Endothelial cell (in vitro differentiated cells): ENCODE data around the gene SLIT1. TPM values are rescaled to one million over a fixed set of nuclear protein-coding genes. Genes with fewer than 3 reads are reported as not detected.

Experiments
- DNase-seq: peaks from one replicate; pipeline ENCODE4 v3.0.0; 2021; ENCODE audit warnings: low spot score
- H3K27ac Mint-ChIP-seq: one replicate; pipeline ENCODE4 v1.8.0; 2021; ENCODE audit warnings: mixed read lengths, inconsistent platforms; ENCODE audit not compliant: unreplicated experiment
- H3K27me3 Mint-ChIP-seq: one replicate; pipeline ENCODE4 v1.8.0; 2021; ENCODE audit warnings: mild to moderate bottlenecking, moderate library complexity, mixed read lengths, inconsistent platforms; ENCODE audit not compliant: unreplicated experiment
- H3K36me3 Mint-ChIP-seq: one replicate; pipeline ENCODE4 v1.8.0; 2021; ENCODE audit warnings: mild to moderate bottlenecking, low read depth, mixed read lengths, inconsistent platforms; ENCODE audit not compliant: unreplicated experiment
- H3K4me1 Mint-ChIP-seq: one replicate; pipeline ENCODE4 v1.8.0; 2021; ENCODE audit warnings: mild to moderate bottlenecking, mixed read lengths, inconsistent platforms; ENCODE audit not compliant: unreplicated experiment
- H3K4me3 Mint-ChIP-seq: one replicate; pipeline ENCODE4 v1.8.0; 2021; ENCODE audit warnings: mild to moderate bottlenecking, mixed read lengths, inconsistent platforms; ENCODE audit not compliant: unreplicated experiment
- H3K9me3 Mint-ChIP-seq: one replicate; pipeline ENCODE4 v1.8.0; 2021; ENCODE audit warnings: mixed read lengths, inconsistent platforms; ENCODE audit not compliant: unreplicated experiment
- CTCF ChIP-seq: fragments of 200-600 bp; sonication (generic); IDR thresholded peaks from one replicate; pipeline ENCODE4 v1.5.0; 2021; ENCODE audit warnings: antibody characterized with exemption; ENCODE audit not compliant: unreplicated experiment
- total RNA-seq: library from RNA; stranded (reverse); fragmentation: NEBNext Ultra II Directional; extraction: Animal tissue kit (Norgen Biotek cat#: 25700); gene quantifications from one replicate; pipeline ENCODE4 v1.2.1, GENCODE V29; 2021; ENCODE audit not compliant: unreplicated experiment

The SLIT1 gene
- total RNA-seq, 1 donor from 2014 or later, result 0.54 TPM

GRCh38 chr10:96967847-96968246, 217.9 kb downstream of the SLIT1 start:
- Mint-ChIP-seq H3K36me3 (no peaks in the 10 kb centered on the region), H3K4me1 (no peaks in the 10 kb centered on the region), H3K4me3 (no peak overlapping the region), H3K27ac (no peak overlapping the region), H3K9me3 (no peaks in the 10 kb centered on the region), H3K27me3 (no peaks in the 10 kb centered on the region)
- TF ChIP-seq CTCF, result no peak
- no peak for DNase-seq

GRCh38 chr10:96964131-96964530, 221.6 kb downstream of the SLIT1 start:
- no peak for TF ChIP-seq CTCF
- no peak overlapping the region for H3K4me3 Mint-ChIP-seq
- H3K9me3 Mint-ChIP-seq, result no peaks in the 10 kb centered on the region
- no peak for DNase-seq
- no peaks in the 10 kb centered on the region for H3K36me3 Mint-ChIP-seq
- no peak overlapping the region for H3K27ac Mint-ChIP-seq
- H3K27me3 Mint-ChIP-seq, result no peaks in the 10 kb centered on the region
- H3K4me1 Mint-ChIP-seq, result no peaks in the 10 kb centered on the region

- Mint-ChIP-seq H3K4me1 (no peaks in the 10 kb centered on the region), H3K4me3 (no peak overlapping the region), H3K9me3 (no peaks in the 10 kb centered on the region), H3K36me3 (no peaks in the 10 kb centered on the region), H3K27ac (no peak overlapping the region), H3K27me3 (no peaks in the 10 kb centered on the region)
- no peak for DNase-seq
- no peak for TF ChIP-seq CTCF
Measured at GRCh38 chr10:96960872-96961271, 224.9 kb downstream of the SLIT1 start.

- H3K27me3 Mint-ChIP-seq, result no peaks in the 10 kb centered on the region
- no peak for DNase-seq
- no peaks in the 10 kb centered on the region for H3K36me3 Mint-ChIP-seq
- H3K27ac Mint-ChIP-seq, result no peak overlapping the region
- H3K4me3 Mint-ChIP-seq, result no peak overlapping the region
- no peak for TF ChIP-seq CTCF
- no peaks in the 10 kb centered on the region for H3K4me1 Mint-ChIP-seq
- H3K9me3 Mint-ChIP-seq, result no peaks in the 10 kb centered on the region
Measured at GRCh38 chr10:96959733-96960132, 226.0 kb downstream of the SLIT1 start.

- H3K9me3 Mint-ChIP-seq, result no peaks in the 10 kb centered on the region
- no peak overlapping the region for H3K4me3 Mint-ChIP-seq
- H3K27ac Mint-ChIP-seq, result no peak overlapping the region
- no peak for DNase-seq
- no peak for TF ChIP-seq CTCF
- H3K27me3 Mint-ChIP-seq, result no peaks in the 10 kb centered on the region
- H3K36me3 Mint-ChIP-seq, result no peaks in the 10 kb centered on the region
- no peaks in the 10 kb centered on the region for H3K4me1 Mint-ChIP-seq
Measured at GRCh38 chr10:96958071-96958470, 227.7 kb downstream of the SLIT1 start.
